ENCODE results near the gene PTPMT1.

PTPMT1 gene

DNA sequence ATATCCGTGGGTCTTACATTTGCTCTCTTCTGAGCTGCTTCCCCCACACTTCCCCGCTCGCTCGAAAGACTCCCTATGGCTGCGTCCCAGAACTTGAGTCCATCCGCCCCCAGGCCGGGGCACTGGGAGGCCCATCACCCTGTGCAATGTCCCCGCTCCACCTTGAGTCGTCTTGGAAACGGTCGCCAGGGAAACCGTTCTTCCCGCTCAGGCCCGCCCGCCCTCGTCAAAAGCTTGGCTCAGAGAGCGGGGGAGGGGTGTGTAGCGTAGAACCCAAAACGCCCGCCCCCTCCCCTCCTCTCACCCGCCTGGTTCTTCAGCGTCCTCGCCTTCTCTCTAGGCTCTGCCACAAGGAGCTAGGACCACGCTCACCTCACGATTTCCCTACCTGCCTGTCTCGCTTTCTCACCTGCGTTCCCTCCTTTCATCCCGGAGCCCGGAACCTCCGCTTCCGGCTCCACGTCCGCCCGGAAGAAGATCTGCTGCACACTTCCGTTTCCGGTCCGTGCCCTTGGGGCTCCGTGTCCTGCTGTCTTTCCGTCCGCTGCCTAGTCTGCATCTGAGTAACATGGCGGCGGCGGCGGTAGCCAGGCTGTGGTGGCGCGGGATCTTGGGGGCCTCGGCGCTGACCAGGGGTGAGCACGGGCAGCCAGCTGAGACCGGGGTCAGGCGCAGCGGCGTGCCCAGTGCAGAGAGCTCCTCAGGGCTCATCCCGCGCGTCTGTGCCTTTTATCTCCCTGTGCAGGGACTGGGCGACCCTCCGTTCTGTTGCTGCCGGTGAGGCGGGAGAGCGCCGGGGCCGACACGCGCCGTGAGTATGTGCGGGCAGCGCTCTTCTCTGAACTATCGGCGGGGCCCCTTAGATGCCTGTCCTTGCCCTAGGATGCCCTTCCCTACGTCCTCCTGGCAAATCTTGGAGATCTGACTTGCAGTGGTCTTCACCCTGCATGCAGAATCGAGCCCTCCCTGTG, 13.4 kb downstream of the PTPMT1 start, which contains the start of the genes KBTBD4 and NDUFS3:
Gene KBTBD4 (minus strand): TSS at position 447 of the 971 bp plus-strand sequence. CDS start 19 bp downstream, at position 428.
Gene NDUFS3 (plus strand): TSS at position 551 of the 971 bp plus-strand sequence. CDS start 18 bp downstream, at position 569.
- TF ChIP-seq EZH2phosphoT487 (conservative IDR thresholded peaks at IDR 0.05; ENCODE audit: low read length), result no peak
- TF ChIP-seq, protein P1, sequence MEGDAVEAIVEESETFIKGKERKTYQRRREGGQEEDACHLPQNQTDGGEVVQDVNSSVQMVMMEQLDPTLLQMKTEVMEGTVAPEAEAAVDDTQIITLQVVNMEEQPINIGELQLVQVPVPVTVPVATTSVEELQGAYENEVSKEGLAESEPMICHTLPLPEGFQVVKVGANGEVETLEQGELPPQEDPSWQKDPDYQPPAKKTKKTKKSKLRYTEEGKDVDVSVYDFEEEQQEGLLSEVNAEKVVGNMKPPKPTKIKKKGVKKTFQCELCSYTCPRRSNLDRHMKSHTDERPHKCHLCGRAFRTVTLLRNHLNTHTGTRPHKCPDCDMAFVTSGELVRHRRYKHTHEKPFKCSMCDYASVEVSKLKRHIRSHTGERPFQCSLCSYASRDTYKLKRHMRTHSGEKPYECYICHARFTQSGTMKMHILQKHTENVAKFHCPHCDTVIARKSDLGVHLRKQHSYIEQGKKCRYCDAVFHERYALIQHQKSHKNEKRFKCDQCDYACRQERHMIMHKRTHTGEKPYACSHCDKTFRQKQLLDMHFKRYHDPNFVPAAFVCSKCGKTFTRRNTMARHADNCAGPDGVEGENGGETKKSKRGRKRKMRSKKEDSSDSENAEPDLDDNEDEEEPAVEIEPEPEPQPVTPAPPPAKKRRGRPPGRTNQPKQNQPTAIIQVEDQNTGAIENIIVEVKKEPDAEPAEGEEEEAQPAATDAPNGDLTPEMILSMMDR (IDR thresholded peaks at IDR 0.05; ENCODE audit: insufficient read depth, low read length, poor library complexity, severe bottlenecking), result no peak
- H4K20me1 ChIP-seq (ENCODE audit: low read depth, low read length), result no peaks in the 10 kb centered on the region
- peak within 1 kb of the TSS; percentile 49 for H3K27ac ChIP-seq (ENCODE audit: low read depth, low read length)
- no peaks in the 10 kb centered on the region for H3K9me2 ChIP-seq (replicated peaks; ENCODE audit: insufficient read depth, low read length)
- peak within 1 kb of the TSS; percentile 84 for H3K9ac ChIP-seq (ENCODE audit: low read length)
- peak within 1 kb of the TSS; percentile 63 for H3K4me3 ChIP-seq (ENCODE audit: insufficient read depth, low read length, poor library complexity, severe bottlenecking)
- peaks cover 41% of the 10 kb centered on the region for H3K79me2 ChIP-seq (ENCODE audit: insufficient read depth, low read length)
- peak within 1 kb of the TSS; percentile 69 for H3K4me2 ChIP-seq (ENCODE audit: low read depth, low read length, poor library complexity, severe bottlenecking)
- H2AFZ ChIP-seq (ENCODE audit: low read depth, low read length, severe bottlenecking), result peak within 1 kb of the TSS; percentile 62
- H3K9me3 ChIP-seq (ENCODE audit: insufficient read depth, low read length), result no peaks in the 10 kb centered on the region
- H3F3A ChIP-seq (ENCODE audit: insufficient read depth), result peaks cover 5% of the 10 kb centered on the region; the same call in 1 of the 2 replicates
- 0 out of 2 replicates have a peak, but pooled peaks cover 5% of the 10 kb centered on the region for H3K36me3 ChIP-seq (ENCODE audit: low read length)
- no peaks in the 10 kb centered on the region for H3K27me3 ChIP-seq (ENCODE audit: low read length)

DNA sequence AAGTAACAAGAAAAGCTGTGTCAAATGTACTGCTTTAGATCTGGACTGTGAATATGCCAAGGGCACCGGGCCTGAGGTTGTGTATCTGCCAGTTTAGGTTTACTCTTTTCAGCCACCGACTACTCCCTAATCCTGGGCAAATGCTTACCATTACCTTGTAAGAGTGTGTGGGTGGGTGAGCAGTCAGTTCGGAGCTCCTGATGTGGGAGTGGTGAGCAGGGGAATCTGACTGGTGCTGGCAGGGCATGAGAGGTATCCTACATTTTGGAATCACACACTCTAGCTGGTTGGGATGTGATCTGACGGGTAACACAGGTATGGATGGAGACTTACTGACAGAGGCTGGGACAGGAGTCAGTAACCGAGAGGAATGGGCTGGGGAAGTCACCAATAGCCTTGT, 18.4 kb downstream of the PTPMT1 start:
- no peak overlapping the region for H3K4me3 ChIP-seq (ENCODE audit: insufficient read depth, low read length, poor library complexity, severe bottlenecking)
- no peak overlapping the region for H3K27ac ChIP-seq (ENCODE audit: low read depth, low read length)
- no peaks in the 10 kb centered on the region for H3K9me3 ChIP-seq (ENCODE audit: insufficient read depth, low read length)
- H2AFZ ChIP-seq (ENCODE audit: low read depth, low read length, severe bottlenecking), result no peak overlapping the region
- no peak overlapping the region for H3K4me2 ChIP-seq (ENCODE audit: low read depth, low read length, poor library complexity, severe bottlenecking)
- no peaks in the 10 kb centered on the region for H3F3A ChIP-seq (ENCODE audit: insufficient read depth)
- H3K27me3 ChIP-seq (ENCODE audit: low read length), result no peaks in the 10 kb centered on the region
- TF ChIP-seq, protein P1 (IDR thresholded peaks at IDR 0.05; ENCODE audit: insufficient read depth, low read length, poor library complexity, severe bottlenecking), result no peak
- TF ChIP-seq EZH2phosphoT487 (conservative IDR thresholded peaks at IDR 0.05; ENCODE audit: low read length), result no peak
- H3K36me3 ChIP-seq (ENCODE audit: low read length), result 0 out of 2 replicates have a peak, but pooled peaks cover 5% of the 10 kb centered on the region
- H3K79me2 ChIP-seq (ENCODE audit: insufficient read depth, low read length), result peaks cover 18% of the 10 kb centered on the region
- H3K9ac ChIP-seq (ENCODE audit: low read length), result no peak overlapping the region
- H3K9me2 ChIP-seq (replicated peaks; ENCODE audit: insufficient read depth, low read length), result no peaks in the 10 kb centered on the region
- no peaks in the 10 kb centered on the region for H4K20me1 ChIP-seq (ENCODE audit: low read depth, low read length)

DNA sequence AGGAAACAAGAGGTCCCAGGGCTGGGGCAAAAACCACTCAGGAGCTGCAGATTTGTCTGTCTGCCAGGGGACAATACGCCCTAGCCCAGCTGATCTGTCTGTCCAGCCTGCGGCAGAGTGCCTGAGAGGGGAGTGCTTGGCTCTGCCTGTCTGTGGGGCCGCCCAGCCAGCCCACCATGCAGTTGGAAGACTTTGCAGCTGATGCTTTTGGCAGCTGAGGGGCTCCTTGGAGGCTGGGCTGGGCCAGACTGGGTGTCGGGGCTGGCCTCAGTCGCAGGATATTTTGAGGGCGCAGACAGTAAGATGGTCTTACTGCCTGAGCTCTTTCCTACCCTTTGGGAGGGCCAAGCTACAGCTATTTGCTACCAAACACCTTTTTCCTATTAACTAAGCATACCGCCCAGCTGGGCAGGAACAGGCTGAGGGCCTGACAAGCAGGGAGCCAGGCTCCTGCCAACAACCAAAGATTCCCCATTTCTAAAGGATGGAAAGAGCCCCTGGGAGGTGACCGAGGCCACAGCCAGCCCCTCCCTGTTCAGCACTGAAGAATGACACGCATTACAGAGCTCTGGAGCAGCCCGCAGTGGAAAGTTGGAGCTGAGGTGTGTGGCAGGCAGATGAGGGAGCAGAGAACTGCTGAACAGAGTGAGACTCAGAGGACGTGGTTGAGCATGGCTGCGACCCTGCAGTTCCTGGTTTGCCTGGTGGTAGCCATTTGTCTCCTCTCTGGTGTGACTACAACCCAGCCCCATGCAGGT, 20.9 kb downstream of the PTPMT1 start, which contains the start of gene FAM180B:
Gene FAM180B (plus strand): TSS at position 581 of the 758 bp plus-strand sequence. CDS start 91 bp downstream, at position 672.
- H3K36me3 ChIP-seq (ENCODE audit: low read length), result 0 out of 2 replicates have a peak, but pooled peaks cover 5% of the 10 kb centered on the region
- no peak within 1 kb of the TSS for H3K27ac ChIP-seq (ENCODE audit: low read depth, low read length)
- no peak within 1 kb of the TSS for H3K9ac ChIP-seq (ENCODE audit: low read length)
- H2AFZ ChIP-seq (ENCODE audit: low read depth, low read length, severe bottlenecking), result no peak within 1 kb of the TSS
- H3F3A ChIP-seq (ENCODE audit: insufficient read depth), result no peaks in the 10 kb centered on the region
- H3K27me3 ChIP-seq (ENCODE audit: low read length), result no peaks in the 10 kb centered on the region
- H3K9me2 ChIP-seq (replicated peaks; ENCODE audit: insufficient read depth, low read length), result no peaks in the 10 kb centered on the region
- TF ChIP-seq, protein P1 (IDR thresholded peaks at IDR 0.05; ENCODE audit: insufficient read depth, low read length, poor library complexity, severe bottlenecking), result no peak
- TF ChIP-seq EZH2phosphoT487 (conservative IDR thresholded peaks at IDR 0.05; ENCODE audit: low read length), result no peak
- H3K4me2 ChIP-seq (ENCODE audit: low read depth, low read length, poor library complexity, severe bottlenecking), result no peak within 1 kb of the TSS
- H3K79me2 ChIP-seq (ENCODE audit: insufficient read depth, low read length), result no peaks in the 10 kb centered on the region
- no peaks in the 10 kb centered on the region for H3K9me3 ChIP-seq (ENCODE audit: insufficient read depth, low read length)
- no peak within 1 kb of the TSS for H3K4me3 ChIP-seq (ENCODE audit: insufficient read depth, low read length, poor library complexity, severe bottlenecking)
- no peaks in the 10 kb centered on the region for H4K20me1 ChIP-seq (ENCODE audit: low read depth, low read length)
